WTC11 (cell line): ENCODE results near the gene KIF20B.

Source experiments
- IRF2 ChIP-seq: sonication (generic); formaldehyde crosslinking; IDR thresholded peaks from 2 replicates; pipeline ENCODE4 v1.8.0; 2022; ENCODE audit warnings: low read depth, missing genetic modification reagents, borderline replicate concordance
- PRRX2 ChIP-seq: fragments of 250-450 bp; sonication (Bioruptor Pico); IDR thresholded peaks from 2 replicates; pipeline ENCODE4 v1.8.0; 2021; ENCODE audit warnings: mild to moderate bottlenecking
- ZNF138 ChIP-seq: sonication (generic); formaldehyde crosslinking; conservative IDR thresholded peaks from 2 replicates; pipeline ENCODE4 v1.8.1; 2022; ENCODE audit warnings: mild to moderate bottlenecking, moderate library complexity, missing genetic modification reagents
- TF ChIP-seq, protein P1 (sequence below): fragments of 200-600 bp; IDR thresholded peaks from 2 replicates; pipeline ENCODE4 v1.8.0; 2022; ENCODE audit warnings: antibody characterized with exemption
- TF ChIP-seq, protein P2 (sequence below): sonication (generic); formaldehyde crosslinking; IDR thresholded peaks from 2 replicates; pipeline ENCODE4 v1.8.0; 2022; ENCODE audit warnings: missing genetic modification reagents

DNA sequence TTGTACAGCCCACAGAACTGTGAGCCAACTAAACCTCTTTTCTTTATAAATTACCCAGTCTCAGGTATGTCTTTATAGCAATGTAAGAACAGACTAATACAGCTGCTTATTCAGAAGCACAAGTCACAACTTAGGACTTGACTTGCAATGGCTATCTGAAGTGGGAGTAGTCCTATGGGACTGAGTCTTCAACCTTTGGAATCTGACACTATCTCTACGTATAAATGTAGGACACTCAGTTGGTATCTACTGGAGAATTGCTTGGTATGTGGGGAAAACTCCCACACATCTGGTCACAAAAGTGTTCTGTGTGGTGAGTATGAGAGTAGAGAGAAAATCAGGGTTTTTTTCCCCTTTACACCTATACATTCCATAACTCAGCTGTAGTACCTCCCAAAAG lies 44.1 kb upstream of the KIF20B start:
- TF ChIP-seq, protein P1, sequence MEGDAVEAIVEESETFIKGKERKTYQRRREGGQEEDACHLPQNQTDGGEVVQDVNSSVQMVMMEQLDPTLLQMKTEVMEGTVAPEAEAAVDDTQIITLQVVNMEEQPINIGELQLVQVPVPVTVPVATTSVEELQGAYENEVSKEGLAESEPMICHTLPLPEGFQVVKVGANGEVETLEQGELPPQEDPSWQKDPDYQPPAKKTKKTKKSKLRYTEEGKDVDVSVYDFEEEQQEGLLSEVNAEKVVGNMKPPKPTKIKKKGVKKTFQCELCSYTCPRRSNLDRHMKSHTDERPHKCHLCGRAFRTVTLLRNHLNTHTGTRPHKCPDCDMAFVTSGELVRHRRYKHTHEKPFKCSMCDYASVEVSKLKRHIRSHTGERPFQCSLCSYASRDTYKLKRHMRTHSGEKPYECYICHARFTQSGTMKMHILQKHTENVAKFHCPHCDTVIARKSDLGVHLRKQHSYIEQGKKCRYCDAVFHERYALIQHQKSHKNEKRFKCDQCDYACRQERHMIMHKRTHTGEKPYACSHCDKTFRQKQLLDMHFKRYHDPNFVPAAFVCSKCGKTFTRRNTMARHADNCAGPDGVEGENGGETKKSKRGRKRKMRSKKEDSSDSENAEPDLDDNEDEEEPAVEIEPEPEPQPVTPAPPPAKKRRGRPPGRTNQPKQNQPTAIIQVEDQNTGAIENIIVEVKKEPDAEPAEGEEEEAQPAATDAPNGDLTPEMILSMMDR = no peak
- TF ChIP-seq PRRX2 (CRISPR knock-in tag) = no peak
- no peak for TF ChIP-seq ZNF138 (CRISPR knock-in tag)
- TF ChIP-seq, protein P2, sequence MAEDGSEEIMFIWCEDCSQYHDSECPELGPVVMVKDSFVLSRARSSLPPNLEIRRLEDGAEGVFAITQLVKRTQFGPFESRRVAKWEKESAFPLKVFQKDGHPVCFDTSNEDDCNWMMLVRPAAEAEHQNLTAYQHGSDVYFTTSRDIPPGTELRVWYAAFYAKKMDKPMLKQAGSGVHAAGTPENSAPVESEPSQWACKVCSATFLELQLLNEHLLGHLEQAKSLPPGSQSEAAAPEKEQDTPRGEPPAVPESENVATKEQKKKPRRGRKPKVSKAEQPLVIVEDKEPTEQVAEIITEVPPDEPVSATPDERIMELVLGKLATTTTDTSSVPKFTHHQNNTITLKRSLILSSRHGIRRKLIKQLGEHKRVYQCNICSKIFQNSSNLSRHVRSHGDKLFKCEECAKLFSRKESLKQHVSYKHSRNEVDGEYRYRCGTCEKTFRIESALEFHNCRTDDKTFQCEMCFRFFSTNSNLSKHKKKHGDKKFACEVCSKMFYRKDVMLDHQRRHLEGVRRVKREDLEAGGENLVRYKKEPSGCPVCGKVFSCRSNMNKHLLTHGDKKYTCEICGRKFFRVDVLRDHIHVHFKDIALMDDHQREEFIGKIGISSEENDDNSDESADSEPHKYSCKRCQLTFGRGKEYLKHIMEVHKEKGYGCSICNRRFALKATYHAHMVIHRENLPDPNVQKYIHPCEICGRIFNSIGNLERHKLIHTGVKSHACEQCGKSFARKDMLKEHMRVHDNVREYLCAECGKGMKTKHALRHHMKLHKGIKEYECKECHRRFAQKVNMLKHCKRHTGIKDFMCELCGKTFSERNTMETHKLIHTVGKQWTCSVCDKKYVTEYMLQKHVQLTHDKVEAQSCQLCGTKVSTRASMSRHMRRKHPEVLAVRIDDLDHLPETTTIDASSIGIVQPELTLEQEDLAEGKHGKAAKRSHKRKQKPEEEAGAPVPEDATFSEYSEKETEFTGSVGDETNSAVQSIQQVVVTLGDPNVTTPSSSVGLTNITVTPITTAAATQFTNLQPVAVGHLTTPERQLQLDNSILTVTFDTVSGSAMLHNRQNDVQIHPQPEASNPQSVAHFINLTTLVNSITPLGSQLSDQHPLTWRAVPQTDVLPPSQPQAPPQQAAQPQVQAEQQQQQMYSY (CRISPR knock-in tag) = no peak
- no peak for TF ChIP-seq IRF2
